ENCODE measurements around the gene SGPL1.

SGPL1 gene

GRCh38 chr10:70834441-70835151, 18.8 kb downstream of the SGPL1 start:
- FAIRE-seq (no peak), DNase-seq (ENCODE audit: insufficient read length, low spot score) (no peak)
- no peak for TF ChIP-seq POLR2AphosphoS5 (IDR thresholded peaks at IDR 0.05; ENCODE audit: low read depth, low read length)
- no peak for TF ChIP-seq SPI1 (IDR thresholded peaks at IDR 0.05; ENCODE audit: low read depth, low read length)
- TF ChIP-seq POU2F2 (IDR thresholded peaks at IDR 0.05; ENCODE audit: low read depth, low read length), result no peak

GRCh38 chr10:70836319-70836718, 20.6 kb downstream of the SGPL1 start:
- FAIRE-seq (no peak), DNase-seq (ENCODE audit: insufficient read length, low spot score) (no peak)
- TF ChIP-seq PAX5 (IDR thresholded peaks at IDR 0.05; ENCODE audit: insufficient read depth, low read length, severe bottlenecking) (no peak), TAF1 (IDR thresholded peaks at IDR 0.05; ENCODE audit: low read depth, low read length) (no peak), POLR2AphosphoS5 (IDR thresholded peaks at IDR 0.05; ENCODE audit: low read depth, low read length) (no peak), SPI1 (IDR thresholded peaks at IDR 0.05; ENCODE audit: low read depth, low read length) (no peak), POU2F2 (IDR thresholded peaks at IDR 0.05; ENCODE audit: low read depth, low read length) (no peak), POLR2A (IDR thresholded peaks at IDR 0.05; ENCODE audit: low read depth, low read length) (no peak)

GRCh38 chr10:70837660-70838059, 21.9 kb downstream of the SGPL1 start:
- DNase-seq (ENCODE audit: insufficient read length, low spot score) (no peak), FAIRE-seq (no peak)
- TF ChIP-seq POU2F2 (IDR thresholded peaks at IDR 0.05; ENCODE audit: low read depth, low read length) (no peak), SPI1 (IDR thresholded peaks at IDR 0.05; ENCODE audit: low read depth, low read length) (no peak), PAX5 (IDR thresholded peaks at IDR 0.05; ENCODE audit: insufficient read depth, low read length, severe bottlenecking) (no peak)

- FAIRE-seq, result no peak
- DNase-seq (ENCODE audit: insufficient read length, low spot score), result no peak
- TF ChIP-seq SPI1 (IDR thresholded peaks at IDR 0.05; ENCODE audit: low read depth, low read length) (no peak), POU2F2 (IDR thresholded peaks at IDR 0.05; ENCODE audit: low read depth, low read length) (no peak), POLR2AphosphoS5 (IDR thresholded peaks at IDR 0.05; ENCODE audit: low read depth, low read length) (no peak), PAX5 (IDR thresholded peaks at IDR 0.05; ENCODE audit: insufficient read depth, low read length, severe bottlenecking) (no peak), TAF1 (IDR thresholded peaks at IDR 0.05; ENCODE audit: low read depth, low read length) (no peak), POLR2A (IDR thresholded peaks at IDR 0.05; ENCODE audit: low read depth, low read length) (no peak)
These were observed 22.6 kb downstream of the SGPL1 start for GRCh38 chr10:70838270-70838805.

GRCh38 chr10:70840836-70841235, 25.1 kb downstream of the SGPL1 start:
- no peak for TF ChIP-seq POLR2AphosphoS5 (IDR thresholded peaks at IDR 0.05; ENCODE audit: low read depth, low read length)
- TF ChIP-seq PAX5 (IDR thresholded peaks at IDR 0.05; ENCODE audit: insufficient read depth, low read length, severe bottlenecking), result no peak
- TF ChIP-seq TAF1 (IDR thresholded peaks at IDR 0.05; ENCODE audit: low read depth, low read length), result no peak
- no peak for TF ChIP-seq POLR2A (IDR thresholded peaks at IDR 0.05; ENCODE audit: low read depth, low read length)
- no peak for TF ChIP-seq SPI1 (IDR thresholded peaks at IDR 0.05; ENCODE audit: low read depth, low read length)
- TF ChIP-seq POU2F2 (IDR thresholded peaks at IDR 0.05; ENCODE audit: low read depth, low read length), result no peak
- DNase-seq (ENCODE audit: insufficient read length, low spot score) (no peak), FAIRE-seq (no peak)

- no peak for TF ChIP-seq POLR2A (IDR thresholded peaks at IDR 0.05; ENCODE audit: low read depth, low read length)
- no peak for TF ChIP-seq PAX5 (IDR thresholded peaks at IDR 0.05; ENCODE audit: insufficient read depth, low read length, severe bottlenecking)
- TF ChIP-seq POU2F2 (IDR thresholded peaks at IDR 0.05; ENCODE audit: low read depth, low read length), result no peak
- no peak for TF ChIP-seq TAF1 (IDR thresholded peaks at IDR 0.05; ENCODE audit: low read depth, low read length)
- TF ChIP-seq SPI1 (IDR thresholded peaks at IDR 0.05; ENCODE audit: low read depth, low read length), result no peak
- TF ChIP-seq POLR2AphosphoS5 (IDR thresholded peaks at IDR 0.05; ENCODE audit: low read depth, low read length), result no peak
- FAIRE-seq, result no peak
- no peak for DNase-seq (ENCODE audit: insufficient read length, low spot score)
These were observed 27.6 kb downstream of the SGPL1 start for GRCh38 chr10:70843333-70843732.

- no peak for DNase-seq (ENCODE audit: insufficient read length, low spot score)
- FAIRE-seq, result no peak
These were observed 28.2 kb downstream of the SGPL1 start for GRCh38 chr10:70843776-70844489.

GRCh38 chr10:70845256-70845655, 29.5 kb downstream of the SGPL1 start:
- FAIRE-seq, result no peak
- no peak for DNase-seq (ENCODE audit: insufficient read length, low spot score)
- TF ChIP-seq SPI1 (IDR thresholded peaks at IDR 0.05; ENCODE audit: low read depth, low read length), result no peak

More at GRCh38 chr10:70843776-70844489, 28.2 kb downstream of the SGPL1 start:
- no peak for TF ChIP-seq POLR2AphosphoS5 (IDR thresholded peaks at IDR 0.05; ENCODE audit: low read depth, low read length)
- TF ChIP-seq POU2F2 (IDR thresholded peaks at IDR 0.05; ENCODE audit: low read depth, low read length), result no peak
- TF ChIP-seq POLR2A (IDR thresholded peaks at IDR 0.05; ENCODE audit: low read depth, low read length), result no peak
- TF ChIP-seq SPI1 (IDR thresholded peaks at IDR 0.05; ENCODE audit: low read depth, low read length), result no peak
- no peak for TF ChIP-seq TAF1 (IDR thresholded peaks at IDR 0.05; ENCODE audit: low read depth, low read length)
- no peak for TF ChIP-seq PAX5 (IDR thresholded peaks at IDR 0.05; ENCODE audit: insufficient read depth, low read length, severe bottlenecking)

GRCh38 chr10:70845816-70846215, 30.1 kb downstream of the SGPL1 start:
- TF ChIP-seq PAX5 (IDR thresholded peaks at IDR 0.05; ENCODE audit: insufficient read depth, low read length, severe bottlenecking) (no peak), POLR2AphosphoS5 (IDR thresholded peaks at IDR 0.05; ENCODE audit: low read depth, low read length) (no peak), TAF1 (IDR thresholded peaks at IDR 0.05; ENCODE audit: low read depth, low read length) (no peak), POU2F2 (IDR thresholded peaks at IDR 0.05; ENCODE audit: low read depth, low read length) (no peak)
- FAIRE-seq (no peak), DNase-seq (ENCODE audit: insufficient read length, low spot score) (no peak)

GRCh38 chr10:70846795-70847194, 31.0 kb downstream of the SGPL1 start:
- no peak for FAIRE-seq
- no peak for DNase-seq (ENCODE audit: insufficient read length, low spot score)
- TF ChIP-seq POU2F2 (IDR thresholded peaks at IDR 0.05; ENCODE audit: low read depth, low read length) (no peak), POLR2AphosphoS5 (IDR thresholded peaks at IDR 0.05; ENCODE audit: low read depth, low read length) (no peak), POLR2A (IDR thresholded peaks at IDR 0.05; ENCODE audit: low read depth, low read length) (no peak), PAX5 (IDR thresholded peaks at IDR 0.05; ENCODE audit: insufficient read depth, low read length, severe bottlenecking) (no peak), TAF1 (IDR thresholded peaks at IDR 0.05; ENCODE audit: low read depth, low read length) (no peak), SPI1 (IDR thresholded peaks at IDR 0.05; ENCODE audit: low read depth, low read length) (no peak)

All from GM12891 (cell line).